Activated naive CD4-positive, alpha-beta T cell treated with anti-CD3 and anti-CD28 coated beads, Interleukin-2, amount 50 U/mL, for 16 hours (primary cell): ENCODE data around the gene SIM1.

Source experiments
- DNase-seq: peaks from one replicate; pipeline ENCODE4 v3.0.0-alpha.2; 2020

Gene SIM1

GRCh38 chr6:100469101-100469859 is 4.6 kb upstream of the SIM1 start:
- DNase-seq, result no peak

DNA sequence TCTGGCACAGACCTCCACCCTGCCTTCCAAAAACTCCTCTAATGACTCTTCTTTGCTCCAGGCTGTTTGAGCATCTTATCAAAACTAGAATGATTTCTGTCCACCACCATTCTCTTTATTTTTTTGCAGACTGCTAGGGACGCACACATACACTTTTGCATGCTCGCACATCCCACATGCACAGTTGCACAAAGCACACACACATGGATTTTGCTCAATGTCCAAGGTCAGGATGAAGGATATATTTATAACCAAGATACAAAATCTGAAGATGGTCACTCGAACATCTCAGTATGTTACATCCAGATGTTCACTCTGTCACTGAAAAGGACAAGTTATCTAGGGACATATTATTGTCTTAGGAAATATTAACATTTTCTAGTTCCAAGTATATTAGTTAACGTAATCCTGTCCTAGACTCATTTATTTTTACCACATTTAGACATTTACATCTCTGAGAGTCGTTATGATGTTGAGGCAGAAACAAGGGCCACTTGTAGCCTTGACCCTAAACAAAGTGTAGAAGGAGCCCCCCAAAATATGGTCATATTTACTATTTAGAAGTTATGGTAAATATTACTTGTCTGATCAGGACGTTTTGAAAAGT is 3.4 kb upstream of the SIM1 start:
- DNase-seq, result no peak

DNA sequence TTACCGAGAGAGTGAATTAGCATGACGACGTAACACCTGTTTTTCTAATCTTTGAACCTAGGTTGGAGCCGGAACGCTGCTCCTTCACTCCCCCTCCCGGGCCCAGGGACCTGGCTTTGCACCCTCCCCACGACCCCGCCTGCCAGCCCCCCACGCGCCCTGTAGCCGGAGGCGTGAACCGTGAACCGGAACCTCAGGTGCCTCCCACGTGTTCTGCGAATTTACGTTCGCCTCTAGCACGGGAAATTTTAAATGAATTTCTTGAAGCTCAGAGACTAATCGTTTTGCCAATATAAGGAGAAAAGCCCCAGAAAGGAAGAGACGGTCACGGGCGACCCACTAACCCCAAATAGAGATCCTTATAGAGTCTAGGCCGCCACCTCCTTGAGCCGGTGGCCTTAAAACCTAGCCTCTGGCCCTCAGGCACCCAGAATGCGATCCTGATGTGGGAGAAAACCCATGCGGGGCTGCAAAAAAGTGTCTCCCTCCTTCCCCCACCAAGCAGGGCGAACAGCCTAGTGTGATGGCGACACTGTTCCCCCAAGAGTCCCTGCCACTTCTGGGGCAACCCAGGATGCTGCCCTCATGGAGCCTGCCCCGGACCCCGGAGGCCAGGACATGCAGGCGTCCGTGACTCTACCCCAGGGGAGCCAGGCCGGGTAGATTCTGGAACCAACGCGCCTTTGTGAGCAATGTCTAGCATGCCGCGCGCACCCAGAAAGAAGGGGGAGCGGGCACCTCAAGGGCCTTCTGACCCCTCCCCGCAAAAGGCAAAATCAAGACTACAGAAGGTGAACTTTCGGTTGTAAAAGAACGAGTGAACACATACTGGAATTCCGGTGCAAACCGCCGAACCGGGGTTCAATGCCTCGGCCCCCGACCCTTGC is 2.7 kb upstream of the SIM1 start:
- no peak for DNase-seq

GRCh38 chr6:100466410-100467128 is 1.8 kb upstream of the SIM1 start:
- no peak for DNase-seq

DNA sequence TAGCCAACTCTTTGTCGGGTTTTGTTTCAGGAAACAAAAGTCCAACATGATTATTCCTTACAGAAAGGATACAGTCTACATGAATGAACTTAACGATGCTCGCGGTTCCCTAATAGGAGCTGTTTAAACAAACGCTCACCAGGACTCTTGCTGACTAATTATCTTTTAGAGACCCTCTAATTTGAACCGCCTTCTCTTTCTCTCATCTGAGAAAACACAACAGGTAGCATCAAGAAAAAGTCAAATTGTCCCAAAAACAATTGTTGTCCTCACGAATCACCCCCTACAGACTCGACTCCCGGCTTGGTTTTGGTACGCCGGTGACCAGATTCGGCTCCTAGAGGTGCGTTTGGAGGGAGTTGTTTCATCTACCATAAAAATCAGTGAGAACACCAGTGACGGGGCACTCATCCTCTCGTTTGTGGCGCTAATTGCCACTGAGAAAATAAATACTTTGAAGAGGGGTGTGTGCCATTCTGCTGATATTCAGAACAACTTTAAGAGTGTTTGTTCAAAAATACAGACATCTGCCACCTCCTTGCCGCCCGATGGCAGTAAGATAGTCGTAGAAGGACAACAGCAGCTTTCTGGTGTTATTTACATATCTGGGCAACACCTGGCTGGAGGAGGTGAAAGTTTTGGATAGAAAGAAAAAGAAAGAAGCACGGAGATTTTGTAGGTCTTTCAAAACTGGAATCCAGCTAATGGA is 1.1 kb upstream of the SIM1 start:
- DNase-seq, result no peak

DNA sequence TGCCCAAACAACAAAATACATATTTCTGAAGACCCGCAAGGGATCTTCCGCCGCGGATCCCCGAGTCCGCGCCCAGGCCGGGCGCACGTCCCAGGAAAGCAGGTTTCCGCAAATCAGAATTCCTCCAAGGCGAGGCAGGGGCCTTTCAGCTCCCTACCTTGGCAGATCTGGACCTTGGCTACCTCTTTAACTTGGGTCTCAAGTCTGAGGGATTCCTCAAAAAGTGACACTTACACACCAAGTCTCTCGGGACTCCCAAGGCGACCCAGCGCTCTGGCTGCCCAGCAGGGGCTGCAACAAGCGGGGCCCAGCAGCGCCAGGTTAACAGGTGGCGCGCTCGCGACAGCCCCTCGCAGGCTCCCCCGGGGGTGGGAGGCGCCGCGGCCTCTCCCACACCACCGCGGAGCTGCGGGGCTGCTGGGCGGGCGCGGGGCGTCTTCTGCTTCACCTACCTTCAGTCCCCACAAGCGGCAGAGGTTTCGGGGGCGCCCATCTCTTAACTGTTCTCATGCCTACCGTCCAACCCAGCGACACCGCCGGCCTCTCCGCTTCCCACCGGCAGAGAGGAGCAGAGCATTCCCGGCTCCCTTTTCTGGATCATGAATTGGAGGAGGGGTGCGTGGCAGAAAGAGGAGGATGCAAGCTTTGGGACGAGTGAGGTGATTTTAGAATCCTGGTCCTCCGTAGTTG is 414 bp downstream of the SIM1 start:
- no peak for DNase-seq

GRCh38 chr6:100463630-100464161 is 1.0 kb downstream of the SIM1 start:
- DNase-seq, result no peak

DNA sequence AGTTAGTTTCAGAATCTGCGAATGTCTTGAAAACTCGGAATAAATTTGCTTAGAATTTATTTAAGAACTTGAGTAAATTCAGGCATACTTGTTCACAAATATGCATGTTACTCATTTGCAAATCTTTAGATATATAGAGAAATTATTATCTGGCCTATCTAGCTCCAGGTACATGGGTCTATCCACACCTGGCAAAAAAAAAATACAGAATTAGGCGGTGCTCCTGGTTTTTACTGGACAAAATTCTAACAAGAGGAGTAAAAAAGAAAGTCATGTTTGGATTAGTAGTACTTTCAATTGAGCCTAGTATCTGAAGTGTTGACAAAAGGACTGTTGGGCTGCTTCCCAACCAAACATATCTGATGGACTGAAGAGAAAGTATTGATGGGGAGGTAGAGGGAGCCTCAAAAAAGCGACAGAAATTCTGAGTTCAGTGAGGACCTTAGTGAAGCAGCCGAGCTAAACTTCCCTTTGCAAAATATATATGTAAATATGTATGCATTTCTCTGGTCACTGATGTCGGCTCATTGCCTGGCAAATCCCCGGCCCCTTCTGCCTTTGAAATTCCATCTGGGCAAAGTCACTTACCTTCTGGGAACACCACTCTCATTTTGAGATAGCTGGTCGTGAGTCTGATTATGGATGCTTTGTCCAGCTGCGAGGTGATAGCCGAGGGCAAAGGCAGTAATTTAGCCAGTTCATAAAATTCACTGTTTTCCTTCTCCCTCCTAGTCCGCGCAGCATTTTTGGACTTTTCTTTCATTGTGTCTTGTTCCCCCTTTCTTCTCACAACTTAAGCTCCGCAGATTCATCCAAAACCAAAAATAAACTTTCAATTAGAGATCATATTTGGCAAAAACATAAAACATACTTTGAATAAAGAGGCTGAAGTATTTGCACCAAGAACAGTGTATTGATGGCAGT is 1.8 kb downstream of the SIM1 start:
- DNase-seq, result no peak

GRCh38 chr6:100461917-100462705 is 2.6 kb downstream of the SIM1 start:
- DNase-seq, result no peak

DNA sequence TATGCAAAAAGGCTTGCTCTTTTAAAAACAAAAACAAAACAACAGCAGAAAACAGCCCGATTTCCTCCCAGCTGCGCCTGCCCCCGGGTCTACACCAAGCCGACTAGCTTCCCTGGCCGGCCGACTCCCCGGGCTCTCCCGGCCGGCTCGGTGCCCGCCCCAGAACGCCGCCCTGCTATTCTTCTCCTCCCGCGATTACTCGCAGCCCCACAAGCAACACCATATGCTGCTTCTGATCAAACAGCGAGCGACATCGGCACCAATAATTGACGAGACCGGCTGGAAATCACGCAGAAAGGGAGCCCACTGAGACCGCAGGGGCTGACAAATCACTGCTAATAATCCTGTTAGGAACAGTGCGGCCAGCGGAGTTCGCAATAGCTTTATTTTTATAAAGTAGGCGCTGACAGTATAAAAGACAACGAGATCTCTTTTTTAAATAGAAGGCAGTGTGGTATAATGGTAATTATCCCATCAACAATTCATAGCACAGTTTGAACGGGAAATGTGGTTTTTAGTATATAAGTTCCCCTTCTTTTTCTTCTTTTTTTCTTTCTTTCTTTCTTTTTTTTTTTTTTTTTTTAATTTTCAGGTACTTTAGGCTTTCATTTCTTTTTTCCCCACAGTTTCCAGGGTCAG is 3.3 kb downstream of the SIM1 start:
- no peak for DNase-seq

DNA sequence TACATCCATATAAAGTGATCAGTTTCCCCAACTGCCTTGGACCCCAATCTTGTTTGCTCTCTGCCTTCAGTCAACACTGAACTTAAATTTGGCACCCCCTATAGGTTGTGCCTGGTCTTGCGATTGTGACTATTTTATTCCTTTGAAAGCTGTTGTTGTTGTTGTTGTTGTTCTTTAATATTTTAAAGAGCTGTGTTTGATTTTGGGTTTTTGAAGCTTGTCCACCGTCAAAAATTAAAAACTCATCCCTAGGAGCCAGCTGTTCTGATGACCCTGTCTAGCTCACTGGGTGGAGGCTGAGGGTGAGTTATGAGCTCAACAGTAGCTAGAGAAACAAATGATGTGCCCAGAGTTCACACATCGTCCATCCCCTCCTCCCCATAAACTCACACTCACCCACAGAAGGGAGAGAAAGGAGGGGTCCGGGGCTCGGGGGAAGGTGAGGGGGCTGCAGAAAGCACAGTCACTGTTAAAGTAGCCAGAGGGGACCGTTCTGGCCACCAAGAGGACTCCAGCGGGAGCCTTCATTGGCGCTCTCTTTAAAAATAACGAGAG is 4.0 kb downstream of the SIM1 start:
- no peak for DNase-seq

- no peak for DNase-seq
These were observed 5.0 kb downstream of the SIM1 start for GRCh38 chr6:100459592-100460184.

GRCh38 chr6:100458841-100459591 is 5.7 kb downstream of the SIM1 start:
- DNase-seq, result no peak

DNA sequence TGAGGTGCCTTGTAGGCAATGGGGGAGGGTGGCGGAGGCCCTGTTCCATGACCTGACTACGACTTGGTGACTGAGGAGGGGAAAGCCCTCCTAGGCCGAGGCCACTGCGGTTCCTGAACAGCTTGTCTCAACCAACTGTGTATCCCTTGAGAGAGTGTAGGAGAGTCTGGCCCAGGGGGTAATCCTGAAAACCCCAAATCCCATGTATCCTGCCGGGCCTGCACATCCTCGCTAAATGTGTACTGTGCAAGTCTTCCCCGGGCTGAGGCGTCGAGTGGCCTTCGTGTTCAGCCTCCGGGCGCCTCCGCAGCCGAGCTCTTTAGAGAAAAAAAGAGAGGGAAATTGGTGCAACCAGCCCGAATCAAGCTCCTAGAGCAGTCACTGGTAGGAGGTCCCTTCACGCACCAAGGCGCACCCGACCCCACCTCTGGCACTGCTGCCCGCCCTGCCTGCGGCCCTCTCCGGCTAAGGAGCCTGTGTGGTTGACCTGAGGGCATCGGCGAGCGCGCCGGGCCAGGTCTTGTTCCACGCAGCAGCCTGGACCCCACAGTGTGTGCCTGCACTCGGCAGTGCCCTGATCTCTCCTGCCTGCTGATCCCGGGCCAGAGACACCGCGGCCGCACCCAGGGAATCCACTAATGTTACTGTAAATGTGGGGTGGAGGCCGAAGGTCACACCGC is 7.3 kb downstream of the SIM1 start:
- DNase-seq, result no peak

DNA sequence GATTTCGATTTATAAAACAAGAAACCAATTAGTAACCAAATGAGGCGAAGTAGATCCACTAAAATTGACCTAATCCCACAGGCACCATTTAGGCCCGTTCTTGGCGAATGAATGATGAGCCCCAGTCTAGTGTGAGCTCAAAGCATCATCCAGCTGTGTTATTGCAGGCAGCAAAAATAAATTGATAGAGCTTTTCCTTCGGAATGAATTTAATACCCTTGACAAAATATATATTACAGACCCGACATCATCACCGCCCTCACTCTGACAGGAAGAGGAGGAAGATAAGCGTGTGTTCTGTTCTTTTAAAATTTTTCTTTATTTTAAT is 7.8 kb downstream of the SIM1 start:
- DNase-seq, result no peak

DNA sequence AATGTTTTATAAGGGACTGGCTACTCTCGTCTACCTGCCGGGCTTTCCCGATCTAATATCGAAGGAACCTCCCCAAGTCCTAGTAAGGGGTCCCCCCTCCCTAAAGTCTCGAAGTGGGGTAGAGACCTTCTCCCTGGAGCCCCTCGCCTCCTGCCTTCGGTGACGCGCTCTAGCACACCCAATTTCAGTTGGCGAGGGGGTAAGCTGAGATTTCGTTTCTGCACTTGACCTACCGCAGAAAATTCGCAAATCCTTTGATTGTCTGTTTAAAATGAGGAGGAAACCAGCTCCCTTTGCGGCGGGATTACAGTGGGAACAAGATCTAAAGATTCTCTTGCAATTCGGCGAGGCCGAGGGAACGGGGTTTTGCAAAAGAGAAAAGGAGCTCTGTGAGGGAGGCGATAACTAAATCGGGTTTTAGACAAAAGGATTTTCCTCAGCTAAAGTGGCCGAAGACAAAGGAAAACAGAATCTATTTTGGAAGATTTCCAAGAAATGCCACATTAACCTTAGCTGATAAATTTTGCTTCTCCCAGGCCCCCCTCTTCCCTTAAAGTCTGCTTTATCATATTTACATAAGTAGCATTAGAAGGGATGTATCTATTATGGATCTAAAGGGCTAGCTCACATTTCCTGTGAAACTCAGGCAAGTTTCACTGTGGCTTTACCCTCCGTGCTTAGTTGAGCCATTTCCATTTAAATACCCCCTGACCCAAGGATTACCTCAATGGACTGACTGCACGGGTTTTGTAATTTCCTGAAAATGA is 8.4 kb downstream of the SIM1 start:
- DNase-seq, result no peak
